Suprapubic skin (tissue), 4 donors: ENCODE measurements around the gene SASH1. TPM values are rescaled to one million over a fixed set of nuclear protein-coding genes. Genes with fewer than 3 reads are reported as not detected.

Source experiments
- DNase-seq, 2 donors: peaks; one replicate each; pipeline ENCODE4 v3.0.0-alpha.2; 2019; ENCODE audit warnings: low spot score in 2 of 2
- H3K27ac ChIP-seq: fragments of 200-600 bp; sonication (generic); one replicate; pipeline ENCODE4 v1.5.1; 2019
- H3K27me3 ChIP-seq: fragments of 200-600 bp; sonication (generic); one replicate; pipeline ENCODE4 v1.5.1; 2019
- H3K36me3 ChIP-seq: fragments of 200-600 bp; sonication (generic); one replicate; pipeline ENCODE4 v1.5.1; 2019
- H3K4me1 ChIP-seq: fragments of 200-600 bp; sonication (generic); one replicate; pipeline ENCODE4 v1.5.1; 2019
- H3K4me3 ChIP-seq: fragments of 200-600 bp; sonication (generic); one replicate; pipeline ENCODE4 v1.5.1; 2019; ENCODE audit warnings: mild to moderate bottlenecking
- H3K9me3 ChIP-seq: fragments of 200-600 bp; sonication (generic); one replicate; pipeline ENCODE4 v1.5.1; 2019
- EP300 ChIP-seq: sonication (generic); formaldehyde crosslinking; IDR thresholded peaks from one replicate; pipeline ENCODE4 v1.6.1; 2017; ENCODE audit warnings: antibody characterized with exemption
- POLR2A ChIP-seq, 2 donors: fragments of 450-650 bp; IDR thresholded peaks; one replicate each; pipeline ENCODE4 v1.6.1; 2017; ENCODE audit warnings: antibody characterized with exemption in 2 of 2, mild to moderate bottlenecking in 2 of 2, moderate library complexity in 2 of 2
- POLR2AphosphoS5 ChIP-seq, 3 donors: sonication (generic); formaldehyde crosslinking; IDR thresholded peaks; one replicate each; pipeline ENCODE4 v1.6.1; 2017; ENCODE audit warnings: antibody characterized with exemption in 3 of 3
- WGBS: methylation state at CpG from one replicate; pipeline ENCODE4 v1.1.5; 2018; 5-methylcytosine and 5-hydroxymethylcytosine counted together
- total RNA-seq, 4 donors: library from RNA; depleted of rRNA; stranded (reverse); fragments of >200 nt; gene quantifications; one replicate each; pipeline ENCODE4 v1.1.0, GENCODE V29; 2016
- TF ChIP-seq, protein P1 (sequence below), 2 donors: fragments of 200-600 bp in 1 of 2; fragments of 450-650 bp in 1 of 2; sonication (generic) in 1 of 2; IDR thresholded peaks; one replicate each; pipeline ENCODE4 v1.5.1; 2016 to 2019; ENCODE audit warnings: antibody characterized with exemption in 2 of 2, mild to moderate bottlenecking in 1 of 2, moderate library complexity in 1 of 2

SASH1 gene
- total RNA-seq, 4 donors from 2014 or later, result 59.1 to 139 (median 77.1) TPM

GRCh38 chr6:148416330-148416965 lies 73.8 kb downstream of the SASH1 start:
- Histone ChIP-seq H3K27ac (no peak overlapping the region), H3K27me3 (no peaks in the 10 kb centered on the region), H3K4me1 (peaks cover 29% of the 10 kb centered on the region), H3K36me3 (no peaks in the 10 kb centered on the region), H3K9me3 (no peaks in the 10 kb centered on the region), H3K4me3 (no peak overlapping the region)
- WGBS, result 80% methylated on average over 7 of the region's 7 CpGs
- TF ChIP-seq, protein P1, sequence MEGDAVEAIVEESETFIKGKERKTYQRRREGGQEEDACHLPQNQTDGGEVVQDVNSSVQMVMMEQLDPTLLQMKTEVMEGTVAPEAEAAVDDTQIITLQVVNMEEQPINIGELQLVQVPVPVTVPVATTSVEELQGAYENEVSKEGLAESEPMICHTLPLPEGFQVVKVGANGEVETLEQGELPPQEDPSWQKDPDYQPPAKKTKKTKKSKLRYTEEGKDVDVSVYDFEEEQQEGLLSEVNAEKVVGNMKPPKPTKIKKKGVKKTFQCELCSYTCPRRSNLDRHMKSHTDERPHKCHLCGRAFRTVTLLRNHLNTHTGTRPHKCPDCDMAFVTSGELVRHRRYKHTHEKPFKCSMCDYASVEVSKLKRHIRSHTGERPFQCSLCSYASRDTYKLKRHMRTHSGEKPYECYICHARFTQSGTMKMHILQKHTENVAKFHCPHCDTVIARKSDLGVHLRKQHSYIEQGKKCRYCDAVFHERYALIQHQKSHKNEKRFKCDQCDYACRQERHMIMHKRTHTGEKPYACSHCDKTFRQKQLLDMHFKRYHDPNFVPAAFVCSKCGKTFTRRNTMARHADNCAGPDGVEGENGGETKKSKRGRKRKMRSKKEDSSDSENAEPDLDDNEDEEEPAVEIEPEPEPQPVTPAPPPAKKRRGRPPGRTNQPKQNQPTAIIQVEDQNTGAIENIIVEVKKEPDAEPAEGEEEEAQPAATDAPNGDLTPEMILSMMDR (IDR thresholded peaks at IDR 0.05), result no peak
- TF ChIP-seq EP300 (no peak), POLR2A (IDR thresholded peaks at IDR 0.05) (no peak), POLR2AphosphoS5 (IDR thresholded peaks at IDR 0.05) (no peak)
- no peak for DNase-seq

DNA sequence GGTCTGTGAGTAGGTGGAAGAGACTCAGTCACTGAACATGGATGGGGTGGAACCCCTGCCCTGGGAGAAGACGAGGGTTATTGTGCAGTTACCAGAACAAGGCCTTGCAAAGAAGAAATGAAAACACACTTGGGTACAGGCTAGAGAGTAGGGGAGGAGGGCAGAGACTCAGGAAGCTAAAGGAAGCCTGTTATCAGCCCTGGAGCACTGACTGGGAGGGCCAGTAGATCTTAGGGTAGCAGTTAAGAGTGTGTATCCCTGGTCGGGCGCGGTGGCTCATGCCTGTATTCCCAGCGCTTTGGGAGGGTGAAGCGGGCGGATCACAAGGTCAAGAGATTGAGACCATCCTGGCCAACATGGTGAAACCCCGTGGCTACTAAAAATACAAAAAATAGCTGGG lies 74.4 kb downstream of the SASH1 start:
- WGBS, result 98% methylated on average over 8 of the region's 8 CpGs

DNA sequence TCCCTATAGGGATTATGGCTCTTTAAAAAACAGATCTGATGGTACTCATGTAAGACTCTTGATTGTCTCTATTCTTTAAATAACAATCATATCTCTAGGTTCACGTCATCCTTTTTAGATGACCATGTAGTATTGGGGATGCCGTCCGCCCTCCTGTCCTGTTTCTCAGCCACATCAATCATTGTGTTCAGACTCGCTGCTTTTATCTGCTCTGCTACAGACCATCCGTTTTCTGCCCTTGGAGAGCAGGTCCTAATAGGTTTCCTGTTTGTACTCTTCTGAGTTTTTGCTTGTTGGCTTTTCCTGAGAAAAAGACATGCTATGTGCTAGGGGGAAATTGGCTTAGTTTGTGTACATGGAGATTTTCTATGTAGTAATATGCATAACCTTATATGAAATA lies 76.8 kb downstream of the SASH1 start:
- WGBS, result 76% methylated on average over 5 of the region's 5 CpGs
- no peaks in the 10 kb centered on the region for H3K27me3 ChIP-seq
- H3K4me1 ChIP-seq, result peaks cover 22% of the 10 kb centered on the region
- H3K27ac ChIP-seq, result no peak overlapping the region
- TF ChIP-seq, protein P1 (IDR thresholded peaks at IDR 0.05), result no peak
- TF ChIP-seq POLR2A (IDR thresholded peaks at IDR 0.05), result no peak
- no peak for TF ChIP-seq POLR2AphosphoS5 (IDR thresholded peaks at IDR 0.05)
- no peak for TF ChIP-seq EP300
- H3K36me3 ChIP-seq, result no peaks in the 10 kb centered on the region
- DNase-seq, result no peak
- H3K4me3 ChIP-seq, result no peak overlapping the region
- H3K9me3 ChIP-seq, result no peaks in the 10 kb centered on the region

More for the DNA sequence above, 74.4 kb downstream of the SASH1 start:
- Histone ChIP-seq H3K9me3 (no peaks in the 10 kb centered on the region), H3K4me1 (peaks cover 23% of the 10 kb centered on the region), H3K36me3 (no peaks in the 10 kb centered on the region), H3K4me3 (no peak overlapping the region), H3K27me3 (no peaks in the 10 kb centered on the region), H3K27ac (no peak overlapping the region)
- DNase-seq, result no peak
- no peak for TF ChIP-seq POLR2A (IDR thresholded peaks at IDR 0.05)
- no peak for TF ChIP-seq POLR2AphosphoS5 (IDR thresholded peaks at IDR 0.05)
- TF ChIP-seq, protein P1 (IDR thresholded peaks at IDR 0.05), result no peak
- no peak for TF ChIP-seq EP300

DNA sequence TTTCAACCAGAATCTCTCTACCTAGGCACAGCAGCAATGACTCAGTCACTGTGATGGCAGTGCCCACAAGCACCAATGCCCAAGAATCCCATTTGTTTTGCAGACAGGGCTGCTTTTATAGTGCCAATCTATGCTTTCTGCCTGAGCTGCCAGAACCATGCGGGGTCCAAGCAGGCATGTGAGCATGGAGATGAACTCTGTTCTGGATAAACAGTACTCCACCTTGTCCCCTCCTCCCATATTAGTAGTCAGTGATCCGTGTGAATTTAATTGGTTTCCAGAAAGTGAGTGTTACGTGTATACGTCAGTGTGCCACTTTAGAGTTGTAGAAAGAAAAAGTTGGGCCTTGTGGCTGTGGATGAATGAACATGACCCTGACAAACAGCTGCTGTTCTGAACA lies 79.4 kb downstream of the SASH1 start:
- H3K4me1 ChIP-seq, result peaks cover 4% of the 10 kb centered on the region
- H3K27me3 ChIP-seq, result no peaks in the 10 kb centered on the region
- H3K36me3 ChIP-seq, result no peaks in the 10 kb centered on the region
- no peak overlapping the region for H3K4me3 ChIP-seq
- H3K9me3 ChIP-seq, result no peaks in the 10 kb centered on the region
- no peak for DNase-seq
- TF ChIP-seq, protein P1 (IDR thresholded peaks at IDR 0.05), result no peak
- TF ChIP-seq EP300 (no peak), POLR2A (IDR thresholded peaks at IDR 0.05) (no peak), POLR2AphosphoS5 (IDR thresholded peaks at IDR 0.05) (no peak)
- WGBS, result 83% methylated on average over 4 of the region's 4 CpGs
- H3K27ac ChIP-seq, result no peak overlapping the region

DNA sequence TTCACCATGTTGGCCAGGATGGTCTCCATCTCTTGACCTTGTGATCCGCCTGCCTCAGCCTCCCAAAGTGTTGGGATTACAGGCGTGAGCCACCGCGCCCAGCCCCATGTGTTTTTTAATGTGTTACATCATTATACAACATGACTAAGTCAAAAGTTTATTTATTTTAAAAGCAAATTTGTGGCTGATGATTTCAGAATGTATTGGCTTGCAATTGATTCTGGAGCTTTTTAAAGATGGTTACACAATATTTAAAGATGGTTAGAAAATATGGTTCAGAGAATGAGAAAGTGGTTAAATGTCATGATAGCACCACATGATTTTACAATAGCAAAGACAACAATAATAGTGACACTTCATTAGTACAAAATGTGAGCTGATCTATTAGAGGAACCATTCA lies 80.5 kb downstream of the SASH1 start:
- no peaks in the 10 kb centered on the region for H3K9me3 ChIP-seq
- no peak overlapping the region for H3K4me3 ChIP-seq
- no peak for DNase-seq
- H3K27ac ChIP-seq, result peak overlapping the region; percentile 22
- H3K36me3 ChIP-seq, result no peaks in the 10 kb centered on the region
- 74% methylated on average over 4 of the region's 4 CpGs for WGBS
- TF ChIP-seq, protein P1 (IDR thresholded peaks at IDR 0.05), result no peak
- no peak for TF ChIP-seq EP300
- TF ChIP-seq POLR2A (IDR thresholded peaks at IDR 0.05), result no peak
- no peak for TF ChIP-seq POLR2AphosphoS5 (IDR thresholded peaks at IDR 0.05)
- H3K27me3 ChIP-seq, result no peaks in the 10 kb centered on the region
- H3K4me1 ChIP-seq, result peaks cover 4% of the 10 kb centered on the region
